GM18519 (cell line): ENCODE results near the gene USP36.
A peak's percentile ranks its signal among the peaks of the same experiment; 100 is the strongest.

Source experiments
- ATAC-seq: cut with Tn5 transposase; IDR thresholded peaks from one replicate; pipeline ENCODE4 v1.9.1; 2021; ENCODE audit warnings: mild to moderate bottlenecking, moderate library complexity; ENCODE audit not compliant: unreplicated experiment, low FRiP score

Gene USP36

DNA sequence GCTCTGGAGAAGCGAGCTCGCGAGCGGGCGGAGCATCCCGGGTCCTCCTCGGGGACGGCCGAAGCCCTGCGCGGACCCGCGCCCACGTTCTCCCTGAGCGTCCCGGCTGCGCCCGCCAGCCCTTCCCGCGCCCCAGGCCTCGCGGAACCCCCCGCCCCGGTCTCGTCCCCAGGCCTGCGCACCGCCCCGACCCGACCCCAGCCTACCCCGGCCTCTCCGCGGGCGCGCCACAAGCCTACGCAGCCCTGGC is 159 bp downstream of the USP36 start:
- ATAC-seq = no peak

GRCh38 chr17:78839762-78840529 is 668 bp downstream of the USP36 start:
- peak; percentile 7 for ATAC-seq

GRCh38 chr17:78839235-78839761 is 1.3 kb downstream of the USP36 start:
- no peak for ATAC-seq

GRCh38 chr17:78838574-78839005 is 2.0 kb downstream of the USP36 start:
- no peak for ATAC-seq

DNA sequence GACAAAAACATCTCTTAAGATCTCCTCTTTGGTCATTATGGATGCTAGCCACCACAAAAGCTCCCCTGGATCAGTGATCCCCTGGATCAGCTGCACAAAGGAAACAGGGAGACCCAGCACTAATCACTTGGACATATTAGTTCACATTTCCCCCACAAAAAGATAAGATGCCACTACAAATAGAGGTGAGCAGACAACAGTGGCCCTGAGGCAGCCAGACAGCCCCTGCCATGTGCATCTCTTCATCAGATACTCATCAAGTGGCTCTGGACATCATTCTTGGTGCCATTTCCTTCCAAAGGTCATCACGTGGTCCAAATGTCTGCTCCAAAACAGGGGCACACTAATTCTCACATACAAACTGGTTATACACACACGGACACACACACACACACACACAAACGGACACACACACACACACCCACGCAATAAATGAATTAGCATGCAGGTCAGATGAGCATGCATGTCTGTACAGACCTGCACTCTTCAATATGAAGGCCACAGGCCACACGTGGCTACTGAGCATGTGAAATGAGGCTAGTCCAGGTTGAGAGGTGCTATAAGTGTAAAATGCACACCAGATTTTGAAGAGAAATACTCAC is 4.1 kb downstream of the USP36 start:
- no peak for ATAC-seq

DNA sequence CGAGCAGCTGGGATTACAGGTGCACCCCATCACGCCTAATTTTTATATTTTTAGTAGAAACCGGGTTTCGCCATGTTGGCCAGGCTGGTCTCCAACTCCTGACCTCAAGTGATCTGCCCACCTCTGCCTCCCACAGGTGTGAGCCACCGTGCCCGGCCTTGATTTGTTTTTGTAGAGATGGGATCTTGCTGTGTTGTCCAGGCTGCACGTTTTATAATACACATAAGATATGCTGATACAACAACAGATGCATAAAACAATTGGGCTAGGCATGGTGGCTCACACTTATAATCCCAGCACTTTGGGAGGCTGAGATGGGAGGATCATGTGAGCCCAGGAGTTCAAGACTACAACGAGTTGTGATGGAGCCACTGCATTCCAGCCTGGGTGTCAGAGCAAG is 6.0 kb downstream of the USP36 start:
- no peak for ATAC-seq

DNA sequence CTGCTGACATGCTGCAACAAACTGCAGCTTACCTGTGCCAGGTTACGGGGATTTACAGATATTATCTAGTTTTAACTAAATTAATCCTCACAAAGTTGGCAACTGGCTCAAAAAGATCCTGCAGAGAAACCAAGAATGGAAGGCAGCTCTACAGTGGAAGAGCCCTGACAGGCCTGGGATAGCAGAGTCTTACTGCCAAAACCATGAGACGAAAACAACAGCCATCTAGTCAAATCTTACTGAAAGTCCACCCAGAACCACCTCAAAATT is 8.1 kb downstream of the USP36 start:
- no peak for ATAC-seq

GRCh38 chr17:78831688-78832540 is 8.7 kb downstream of the USP36 start:
- ATAC-seq = no peak

DNA sequence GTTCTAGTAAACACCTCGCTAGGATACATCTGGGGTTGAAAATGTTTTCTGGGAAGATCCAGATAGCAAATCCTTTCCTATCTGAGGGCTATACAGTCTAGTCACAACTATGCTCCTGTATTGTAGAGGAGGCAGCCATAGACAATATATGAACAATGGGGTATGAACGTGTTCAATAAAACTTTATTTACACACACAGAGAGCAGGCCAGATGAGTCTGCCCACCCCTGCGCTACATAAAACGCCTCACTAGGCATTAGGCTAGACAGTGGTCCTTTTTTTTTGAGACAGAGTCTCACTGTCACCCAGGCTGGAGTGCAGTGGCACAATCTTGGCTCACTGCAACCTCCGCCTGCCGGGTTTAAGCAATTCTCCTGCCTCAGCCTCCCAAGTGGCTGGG is 11.1 kb downstream of the USP36 start:
- ATAC-seq = no peak

GRCh38 chr17:78828470-78829185 is 12.0 kb downstream of the USP36 start:
- no peak for ATAC-seq

DNA sequence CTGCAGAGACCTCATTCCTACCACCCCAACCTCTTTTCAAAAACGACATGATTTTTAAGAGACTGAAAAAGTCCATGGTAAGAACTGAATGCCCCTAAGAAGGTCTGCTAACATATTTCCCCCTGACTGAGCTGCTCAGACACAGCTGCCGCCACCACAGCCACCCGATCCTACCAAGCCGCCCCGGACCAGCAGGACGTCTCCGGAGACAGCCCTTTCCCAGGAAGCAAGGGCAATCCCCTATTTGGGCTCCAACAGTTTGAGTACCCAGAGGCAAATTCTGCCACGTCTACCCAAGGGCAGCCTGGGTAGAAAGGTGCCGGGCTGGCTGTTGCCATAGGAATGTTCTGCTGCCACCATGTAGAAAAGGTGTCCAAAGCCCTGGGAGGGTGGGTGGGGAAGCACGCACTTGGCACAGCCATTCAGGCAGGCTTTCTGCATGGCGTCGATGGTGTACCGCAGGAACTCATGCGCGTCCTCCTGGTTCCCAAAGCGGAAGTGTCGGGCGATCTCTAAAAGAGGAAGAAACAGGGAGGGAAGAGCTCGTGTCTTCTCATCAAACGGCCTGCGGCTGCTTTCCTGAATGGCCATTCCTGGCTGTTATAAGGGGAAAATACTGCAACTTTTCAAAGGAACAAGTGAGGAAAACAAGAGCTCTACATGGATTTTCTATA is 13.6 kb downstream of the USP36 start:
- ATAC-seq = no peak

DNA sequence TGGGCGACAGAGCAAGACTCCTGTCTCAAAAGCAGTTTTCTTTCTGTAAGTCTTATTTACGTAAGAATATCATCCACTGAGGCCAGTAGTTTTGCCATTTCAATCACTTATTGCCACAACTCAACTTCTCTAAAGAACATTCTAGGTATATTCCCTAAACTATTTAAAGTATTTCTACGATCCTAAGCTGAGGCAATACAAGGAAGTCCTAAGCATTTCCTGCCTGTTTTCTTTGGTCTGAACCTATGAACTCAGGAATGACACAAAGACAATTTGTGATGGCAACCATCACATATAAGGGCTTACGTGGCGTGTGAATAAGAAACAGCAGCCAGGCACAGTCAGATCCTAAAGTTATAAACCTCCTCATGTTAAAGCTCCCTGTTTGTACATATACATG is 14.2 kb downstream of the USP36 start:
- no peak for ATAC-seq

GRCh38 chr17:78825696-78826095 is 14.9 kb downstream of the USP36 start:
- ATAC-seq = no peak

DNA sequence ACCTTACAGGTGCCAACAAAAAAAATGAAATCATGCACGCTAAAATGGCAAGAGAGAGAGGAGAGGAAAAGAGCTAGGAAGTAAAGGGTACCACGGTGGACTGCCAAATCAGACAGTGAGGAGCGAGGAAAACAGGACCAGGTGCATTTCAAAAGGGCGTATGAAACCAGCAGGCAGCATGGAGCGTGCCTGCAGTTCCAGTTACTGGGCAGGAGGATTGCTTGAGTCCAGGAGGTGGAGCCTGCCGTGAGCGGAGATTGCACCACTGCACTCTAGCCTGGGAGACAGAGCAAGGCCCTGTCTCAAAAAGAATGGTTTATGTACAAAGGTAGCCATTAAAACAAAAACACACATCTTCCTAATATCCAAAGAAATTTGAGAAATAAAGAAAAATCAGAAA is 16.4 kb downstream of the USP36 start:
- no peak for ATAC-seq

DNA sequence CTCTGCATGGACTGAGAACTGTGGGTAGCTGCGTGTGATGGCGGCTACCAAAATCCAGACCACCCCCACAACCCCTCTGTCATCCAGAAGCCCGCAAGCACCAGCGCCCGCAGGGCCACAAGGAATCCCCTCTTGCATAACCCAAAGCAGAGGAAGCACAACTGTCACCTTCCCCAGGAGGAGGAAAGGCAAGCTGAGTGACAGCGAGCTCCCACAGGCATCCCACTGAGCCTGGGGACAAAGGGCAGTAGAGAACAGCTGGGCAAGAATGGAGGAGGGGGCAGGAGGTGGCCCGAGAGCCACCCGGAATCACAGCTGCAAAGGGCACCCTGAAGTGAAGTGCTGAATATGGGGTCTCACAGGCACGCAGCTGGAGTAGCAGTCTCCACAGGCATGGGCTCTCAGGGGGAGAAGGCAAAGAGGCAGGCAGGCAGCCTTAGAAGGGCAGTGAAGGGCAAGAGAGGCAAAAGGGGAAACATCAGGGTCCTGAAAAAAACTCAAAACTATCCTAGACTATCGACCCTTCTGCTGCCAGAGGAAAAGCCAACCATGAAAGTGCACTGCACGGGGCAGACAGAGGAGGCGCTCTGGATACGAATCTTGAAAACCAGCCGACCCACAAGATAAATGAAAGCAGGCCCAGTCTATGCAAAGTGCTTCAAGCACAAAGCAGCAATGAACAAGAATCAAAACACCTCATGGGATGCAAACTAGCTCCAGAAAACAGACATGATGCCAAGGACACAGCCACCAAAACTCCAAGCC is 17.1 kb downstream of the USP36 start:
- no peak for ATAC-seq

GRCh38 chr17:78822552-78822951 is 18.1 kb downstream of the USP36 start:
- ATAC-seq = no peak

DNA sequence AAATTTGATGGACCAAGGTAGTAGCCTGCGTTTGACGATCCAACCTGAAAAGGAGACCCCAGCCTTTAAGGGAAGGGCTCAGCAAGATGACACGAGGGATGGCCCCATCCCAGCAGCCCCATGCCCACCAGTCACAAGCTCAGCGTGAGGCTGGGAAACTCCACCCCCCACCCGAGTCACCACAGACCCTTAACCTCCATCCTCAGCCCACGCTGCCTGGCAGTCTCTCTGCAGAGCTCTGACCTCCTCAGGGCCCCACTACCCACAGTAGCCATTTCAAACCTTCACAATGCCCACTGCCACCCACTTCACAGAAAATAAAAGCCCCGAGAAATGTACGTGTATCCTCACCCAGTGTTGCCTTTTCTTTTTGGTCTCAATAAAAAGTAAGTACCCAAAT is 18.7 kb downstream of the USP36 start:
- ATAC-seq = no peak

DNA sequence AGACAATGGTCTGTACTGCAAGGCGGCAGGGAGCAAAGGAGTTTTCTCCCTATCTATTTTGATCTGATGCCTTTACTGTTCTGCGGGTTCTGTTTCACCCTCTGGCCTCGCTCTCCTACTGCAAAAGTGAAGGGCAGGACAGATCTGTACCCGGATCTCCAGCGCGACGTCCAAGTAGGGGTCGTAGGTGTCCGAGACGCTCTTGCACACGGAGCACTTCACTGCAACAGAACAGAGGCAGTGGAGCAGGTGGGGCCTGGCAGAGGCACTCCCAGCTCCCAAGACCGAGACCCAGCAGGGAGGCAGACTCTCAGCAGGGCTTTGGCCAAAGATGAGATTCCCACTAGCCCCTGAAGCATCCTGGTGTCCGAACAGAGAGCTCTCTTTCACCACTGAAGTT is 19.8 kb downstream of the USP36 start:
- no peak for ATAC-seq

GRCh38 chr17:78819806-78820792 is 20.5 kb downstream of the USP36 start:
- ATAC-seq = no peak
